HG02798 (cell line): ENCODE results near the gene ACOT7.
"Not testable (repeated sequence)": the region's sequence is repeated elsewhere in the genome, so short reads cannot be mapped to it uniquely, and the experiment has no call there.

Source experiments
- ATAC-seq: cut with Tn5 transposase; IDR thresholded peaks from one replicate; pipeline ENCODE4 v1.9.1; 2021; ENCODE audit warnings: mild to moderate bottlenecking; ENCODE audit not compliant: unreplicated experiment, poor library complexity

ACOT7 gene

DNA sequence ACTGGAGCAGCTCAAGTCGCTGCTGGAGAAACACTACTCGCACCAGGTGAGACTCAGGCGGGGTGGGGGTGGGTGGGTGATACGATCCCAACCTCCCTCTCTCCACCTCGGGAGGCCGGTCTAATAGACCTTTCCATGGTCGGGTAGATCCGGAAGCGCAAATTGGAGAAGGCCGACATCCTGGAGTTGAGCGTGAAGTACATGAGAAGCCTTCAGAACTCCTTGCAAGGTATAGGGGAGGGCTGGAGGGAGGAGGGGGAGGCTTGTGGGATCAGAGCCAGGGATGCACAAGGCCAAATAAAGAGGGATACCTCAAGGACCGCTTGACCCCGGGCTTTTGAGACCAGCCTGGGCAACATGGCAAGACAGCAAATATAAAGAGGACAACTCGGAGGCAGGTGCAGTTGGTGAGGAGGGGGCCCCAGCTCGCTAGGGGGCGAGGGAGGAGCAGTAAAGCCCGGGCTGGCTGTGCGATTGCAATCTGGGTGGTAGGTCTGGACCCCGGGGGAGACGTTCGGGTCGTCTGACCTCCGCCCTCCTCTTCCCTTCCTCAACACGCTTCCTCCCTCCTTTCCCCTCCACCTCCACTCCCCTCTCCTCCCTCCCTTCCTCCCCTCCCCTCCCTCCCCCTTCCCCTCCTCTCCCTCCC is 149.0 kb downstream of the ACOT7 start:
- no peak for ATAC-seq

DNA sequence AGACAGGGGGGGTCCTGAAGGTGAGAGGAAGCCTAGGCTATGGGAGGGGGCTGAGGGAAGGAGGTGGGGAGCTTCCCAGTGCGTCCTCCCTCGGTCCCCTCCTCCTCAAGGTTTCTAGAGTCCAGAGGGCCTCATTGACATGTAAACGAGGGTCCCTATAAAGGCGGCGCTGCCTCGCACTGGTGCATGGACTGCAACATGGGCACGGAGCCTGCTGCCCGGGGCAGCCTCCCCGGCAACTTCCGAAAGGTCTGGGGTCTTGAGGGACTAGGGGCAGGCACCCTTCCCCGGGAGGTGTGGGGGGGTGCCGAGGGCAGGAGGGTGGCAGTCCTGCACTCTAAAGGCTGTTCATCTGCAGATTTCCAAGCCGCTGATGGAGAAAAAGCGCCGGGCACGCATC is 149.6 kb downstream of the ACOT7 start, which contains the start of gene HES3:
Gene HES3 (plus strand): TSS at position 187 of the 400 bp plus-strand sequence. CDS start 187 bp downstream, at position 374.
- no peak for ATAC-seq

DNA sequence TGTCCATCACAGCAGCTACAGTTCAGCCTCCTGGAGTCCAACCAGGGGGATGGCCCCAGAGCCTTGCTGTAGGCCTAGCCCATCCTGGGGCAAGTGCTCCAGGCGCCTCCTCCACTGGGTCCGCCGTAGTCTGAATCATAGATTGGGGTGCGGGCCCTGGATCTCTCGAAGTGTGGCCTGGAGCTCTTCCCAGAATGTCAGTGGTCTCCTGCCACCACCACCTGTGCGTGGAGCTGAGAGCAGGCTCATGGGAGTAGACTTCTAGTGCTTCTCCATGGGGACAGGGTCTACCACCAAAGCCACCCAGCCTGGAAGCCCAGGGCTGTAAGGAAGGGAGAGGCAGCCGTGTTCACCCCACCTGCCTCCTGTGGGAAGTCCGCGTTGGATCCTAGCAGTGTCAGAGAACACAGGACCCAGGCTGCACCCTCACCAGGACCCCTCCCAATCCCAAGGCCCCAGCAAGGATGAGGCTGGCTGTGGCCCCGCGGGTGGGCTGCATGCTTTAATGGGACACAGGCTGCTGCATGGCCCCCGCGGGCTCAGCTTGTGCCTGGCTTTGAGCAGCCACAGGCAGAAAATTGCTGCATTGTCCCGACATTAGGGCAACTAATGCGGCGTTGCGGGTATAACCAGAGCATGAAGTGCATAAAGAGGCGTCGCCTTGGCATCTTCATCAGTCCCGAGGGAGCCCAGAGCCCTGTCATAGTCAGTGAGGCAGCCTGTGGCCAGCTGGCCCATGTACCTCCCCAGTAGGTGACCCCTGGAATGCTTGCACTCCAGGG is 150.3 kb downstream of the ACOT7 start:
- ATAC-seq: no peak

- ATAC-seq: no peak
These were observed 151.5 kb downstream of the ACOT7 start for GRCh38 chr1:6241887-6242740.

DNA sequence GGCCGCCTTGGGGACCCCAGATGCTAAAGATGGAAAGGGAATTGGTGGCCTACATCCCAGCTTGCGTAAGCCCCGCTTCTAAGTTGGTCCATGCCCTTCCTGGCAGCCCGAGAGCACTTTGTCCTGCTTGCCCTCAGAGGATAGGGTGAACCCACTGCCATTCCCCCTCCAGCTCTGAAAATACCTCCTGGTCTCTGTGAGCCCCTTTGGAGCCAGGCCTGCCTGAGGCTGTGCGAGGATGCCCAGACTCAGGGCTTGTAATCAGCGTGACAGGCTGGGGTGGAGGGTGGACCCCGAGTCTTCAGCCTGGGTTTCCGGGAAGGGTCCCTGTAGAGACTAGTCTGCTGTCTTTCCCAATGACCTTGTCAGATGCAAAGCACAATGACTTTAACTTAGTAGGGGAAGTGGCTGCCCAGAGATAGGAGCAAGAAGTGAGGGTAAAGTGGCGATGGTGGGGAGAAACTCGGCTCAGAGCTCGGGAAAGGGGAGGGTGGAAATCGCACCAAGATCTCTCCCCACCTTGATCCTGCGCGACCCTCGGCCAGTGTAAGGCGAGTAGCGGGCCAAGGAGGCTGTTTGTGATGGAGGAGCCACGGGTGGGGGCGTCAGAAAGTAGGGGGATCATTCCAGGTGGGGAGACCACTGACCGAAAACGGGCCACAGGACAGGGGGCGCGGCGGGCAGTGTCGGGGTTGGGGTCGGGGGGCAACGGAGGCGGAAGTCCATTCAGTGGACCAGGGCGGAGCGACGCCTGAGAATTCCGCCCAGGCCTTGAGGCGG is 152.3 kb downstream of the ACOT7 start:
- ATAC-seq: no peak

GRCh38 chr1:6239950-6240768 is 153.4 kb downstream of the ACOT7 start:
- no peak for ATAC-seq

DNA sequence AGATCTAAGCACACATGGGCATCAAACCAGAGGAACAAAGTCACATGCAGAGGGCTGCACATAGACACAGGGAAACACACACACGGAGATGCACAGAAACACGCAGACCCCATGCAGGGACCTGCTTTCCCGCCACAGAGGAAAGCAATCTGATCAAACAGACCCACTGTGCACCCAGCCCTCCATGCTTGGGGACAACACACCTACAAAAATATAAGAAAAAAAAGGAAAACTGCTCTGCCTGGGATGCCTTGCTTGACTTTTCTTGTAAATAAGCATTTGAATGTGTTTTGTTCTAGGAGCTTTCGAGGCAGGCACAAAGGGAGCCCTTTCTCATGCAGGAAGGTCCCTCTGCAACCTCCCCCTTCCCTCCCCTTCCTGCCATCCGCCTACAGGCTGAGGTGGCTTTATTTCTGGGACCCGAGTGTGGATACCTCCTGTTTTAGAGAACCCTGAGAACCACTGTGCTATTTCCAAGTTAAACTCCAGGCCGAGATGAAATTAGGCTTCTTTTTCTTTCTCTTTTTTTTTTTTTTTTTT is 154.3 kb downstream of the ACOT7 start:
- ATAC-seq: no peak

DNA sequence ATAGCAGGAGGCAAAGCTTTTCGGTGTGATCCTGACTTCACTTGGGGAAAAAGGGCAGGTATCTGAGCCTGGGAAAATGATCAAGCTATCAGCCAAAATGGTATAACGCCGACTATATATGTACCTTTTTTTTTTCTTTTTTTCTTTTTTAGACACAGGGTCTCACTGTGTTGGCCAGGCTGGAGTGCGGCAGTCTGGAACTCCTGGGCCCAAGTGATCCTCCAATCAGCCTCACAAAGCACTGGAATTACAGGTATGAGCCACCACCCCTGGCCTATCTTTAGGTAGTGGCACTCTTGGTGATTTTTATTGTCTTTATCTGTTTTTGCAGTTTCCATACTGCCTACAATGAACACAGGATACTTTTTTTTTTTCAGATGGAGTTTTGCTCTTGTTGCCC is 156.5 kb downstream of the ACOT7 start:
- ATAC-seq: no peak

- no peak for ATAC-seq
These were observed 158.3 kb downstream of the ACOT7 start for GRCh38 chr1:6235296-6235677.

- ATAC-seq: no peak
These were observed 158.9 kb downstream of the ACOT7 start for GRCh38 chr1:6234502-6235295.

DNA sequence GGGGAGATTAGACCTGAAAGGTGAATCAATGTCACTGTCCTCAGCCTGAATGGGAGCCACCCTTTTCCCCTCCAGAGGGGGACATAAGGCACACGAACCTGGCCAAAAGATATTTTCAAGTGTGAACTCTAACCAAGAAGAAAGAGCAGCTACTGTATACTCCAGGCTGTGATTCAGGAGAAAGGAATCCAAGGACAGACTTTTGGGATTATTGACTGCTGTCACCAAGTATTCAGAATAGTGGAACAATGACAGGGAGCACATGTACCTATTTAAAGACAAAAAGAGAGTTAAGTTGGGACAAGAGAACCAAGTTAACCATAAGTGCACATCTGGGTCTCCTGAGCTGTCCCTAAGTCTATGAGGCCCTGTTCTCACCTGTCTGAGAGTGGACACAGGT is 160.2 kb downstream of the ACOT7 start:
- ATAC-seq: no peak

DNA sequence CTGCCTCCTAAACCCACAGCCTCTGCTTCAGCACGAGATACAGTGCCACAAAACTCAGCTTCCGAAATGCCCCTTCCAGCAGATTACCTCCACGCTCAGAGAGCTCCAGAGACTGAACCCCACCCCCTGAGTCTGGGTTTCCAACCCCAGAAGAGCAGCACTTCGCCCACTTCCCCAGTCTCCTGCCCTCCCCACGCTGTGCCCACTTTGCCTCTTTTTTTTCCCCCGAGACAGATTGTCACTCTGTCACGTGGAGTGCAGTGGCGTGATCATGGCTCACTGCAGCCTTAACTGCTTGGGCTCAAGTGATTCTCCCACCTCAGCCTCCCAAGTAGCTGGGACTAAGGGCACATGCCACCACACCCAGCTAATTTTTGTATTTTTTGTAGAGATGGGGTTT is 167.9 kb downstream of the ACOT7 start:
- no peak for ATAC-seq

GRCh38 chr1:6224718-6225117 is 168.8 kb downstream of the ACOT7 start:
- ATAC-seq: no peak

- no peak for ATAC-seq
These were observed 169.9 kb downstream of the ACOT7 start for GRCh38 chr1:6223617-6224016.

DNA sequence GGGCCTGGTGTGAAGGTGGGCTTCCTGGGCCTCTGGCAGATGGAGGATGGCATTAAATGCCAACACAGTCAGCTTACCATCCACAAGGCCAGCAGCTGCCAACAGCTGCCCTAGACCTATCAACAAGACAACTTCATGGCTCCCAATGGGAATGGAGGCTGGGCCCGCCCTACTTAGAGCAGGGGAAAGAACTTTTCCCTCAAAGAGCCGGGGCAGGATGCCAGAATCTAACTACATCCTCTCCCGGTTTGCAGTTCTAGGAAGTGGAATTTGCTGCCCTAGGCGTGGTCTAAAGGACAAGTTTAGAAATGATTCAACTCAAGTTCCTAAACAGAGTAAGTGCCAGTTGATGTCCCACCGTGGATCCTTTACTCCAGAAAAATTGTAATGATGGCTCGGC is 170.9 kb downstream of the ACOT7 start:
- no peak for ATAC-seq

GRCh38 chr1:6221210-6221784 is 172.3 kb downstream of the ACOT7 start:
- no peak for ATAC-seq

GRCh38 chr1:6220236-6220635 is 173.3 kb downstream of the ACOT7 start:
- no peak for ATAC-seq

DNA sequence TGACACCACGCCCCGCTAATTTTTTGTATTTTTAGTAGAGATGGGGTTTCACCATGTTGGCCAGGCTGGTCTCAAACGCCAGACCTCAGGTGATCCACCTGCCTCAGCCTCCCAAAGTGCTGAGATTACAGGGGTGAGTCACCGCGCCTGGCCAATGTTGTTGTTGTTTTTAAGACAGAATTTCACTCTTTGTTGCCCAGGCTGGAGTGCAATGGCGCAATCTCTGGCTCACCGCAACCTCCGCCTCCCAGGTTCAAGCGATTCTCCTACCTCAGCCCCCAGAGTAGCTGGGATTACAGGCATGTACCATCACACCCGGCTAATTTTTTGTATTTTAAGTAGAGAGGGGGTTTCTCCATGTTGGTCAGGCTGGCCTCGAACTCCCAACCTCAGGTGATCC is 173.9 kb downstream of the ACOT7 start:
- not testable (repeated sequence) for ATAC-seq
